Cardiac muscle cell (in vitro differentiated cells and primary cell): Measurements from ENCODE around the gene MAN1A1. TPM values are rescaled to one million over a fixed set of nuclear protein-coding genes. Genes with fewer than 3 reads are reported as not detected.

Experiments
- DNase-seq, 2 donors: peaks; one replicate each; pipeline versions ENCODE4 v3.0.0 to v3.0.0-alpha.2; 2010 to 2017; ENCODE audit warnings: low read depth in 1 of 2, low spot score in 1 of 2
- H3K27ac ChIP-seq: fragments of 200-600 bp; sonication (generic); 2 replicates; pipeline ENCODE4 v1.5.1; 2016
- H3K27me3 ChIP-seq: fragments of 200-600 bp; sonication (generic); 2 replicates; pipeline ENCODE4 v1.6.0; 2016; ENCODE audit warnings: control low read depth
- H3K36me3 ChIP-seq: fragments of 200-600 bp; sonication (generic); 2 replicates; pipeline ENCODE4 v1.5.1; 2016; ENCODE audit warnings: control low read depth
- H3K4me1 ChIP-seq: fragments of 200-600 bp; sonication (generic); 2 replicates; pipeline ENCODE4 v1.8.1; 2017; ENCODE audit warnings: low read depth, mild to moderate bottlenecking, mixed run types
- H3K4me3 ChIP-seq: fragments of 200-600 bp; sonication (generic); 2 replicates; pipeline ENCODE4 v1.5.1; 2016; ENCODE audit warnings: mild to moderate bottlenecking
- H3K9me3 ChIP-seq: fragments of 200-600 bp; sonication (generic); 2 replicates; pipeline ENCODE4 v1.5.1; 2017; ENCODE audit warnings: low read depth, mild to moderate bottlenecking, control low read depth
- polyA plus RNA-seq: library from polyadenylated mRNA; unstranded; fragments of >200 nt; fragmentation: Nextera tagmentation; extraction: Ambion mirVana; gene quantifications from 2 replicates; pipeline ENCODE4 v1.2.1, GENCODE V29; 2016
- total RNA-seq: library from RNA; depleted of rRNA; stranded (reverse); fragments of >200 nt; gene quantifications from 2 replicates; pipeline ENCODE4 v1.2.3, GENCODE V29; 2016
- TF ChIP-seq, protein P1 (sequence below): IDR thresholded peaks from 2 replicates; pipeline ENCODE4 v1.5.1; 2012; ENCODE audit warnings: low read depth, mild to moderate bottlenecking, low read length

Gene MAN1A1
- total and polyA plus RNA-seq, 2 experiments from 2014 or later, result 19.2 to 34.8 TPM

DNA sequence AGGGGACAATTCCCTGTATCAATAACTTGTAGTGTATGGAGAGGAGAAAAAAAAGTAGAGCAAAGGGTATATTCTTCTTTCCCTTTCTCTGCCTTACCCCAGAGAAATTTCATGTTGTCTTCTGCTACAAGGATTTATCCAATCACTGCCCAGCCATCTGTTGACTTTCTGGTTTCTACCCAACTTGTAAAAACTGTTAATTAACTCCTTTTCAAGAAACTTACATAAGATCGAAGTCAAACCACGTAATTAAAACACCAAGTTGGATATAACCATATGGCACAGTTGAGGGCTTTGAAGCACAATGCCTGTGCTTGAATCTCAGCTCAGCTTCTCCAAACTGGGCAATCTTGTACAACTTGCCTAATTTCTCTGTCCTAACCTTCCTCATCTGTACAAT lies 99.5 kb downstream of the MAN1A1 start:
- H3K4me1 ChIP-seq, result no peaks in the 10 kb centered on the region
- H3K4me3 ChIP-seq, result no peak overlapping the region
- H3K27ac ChIP-seq, result no peak overlapping the region
- no peak for DNase-seq
- no peaks in the 10 kb centered on the region for H3K9me3 ChIP-seq
- H3K27me3 ChIP-seq, result no peaks in the 10 kb centered on the region
- H3K36me3 ChIP-seq, result no peaks in the 10 kb centered on the region
- TF ChIP-seq, protein P1, sequence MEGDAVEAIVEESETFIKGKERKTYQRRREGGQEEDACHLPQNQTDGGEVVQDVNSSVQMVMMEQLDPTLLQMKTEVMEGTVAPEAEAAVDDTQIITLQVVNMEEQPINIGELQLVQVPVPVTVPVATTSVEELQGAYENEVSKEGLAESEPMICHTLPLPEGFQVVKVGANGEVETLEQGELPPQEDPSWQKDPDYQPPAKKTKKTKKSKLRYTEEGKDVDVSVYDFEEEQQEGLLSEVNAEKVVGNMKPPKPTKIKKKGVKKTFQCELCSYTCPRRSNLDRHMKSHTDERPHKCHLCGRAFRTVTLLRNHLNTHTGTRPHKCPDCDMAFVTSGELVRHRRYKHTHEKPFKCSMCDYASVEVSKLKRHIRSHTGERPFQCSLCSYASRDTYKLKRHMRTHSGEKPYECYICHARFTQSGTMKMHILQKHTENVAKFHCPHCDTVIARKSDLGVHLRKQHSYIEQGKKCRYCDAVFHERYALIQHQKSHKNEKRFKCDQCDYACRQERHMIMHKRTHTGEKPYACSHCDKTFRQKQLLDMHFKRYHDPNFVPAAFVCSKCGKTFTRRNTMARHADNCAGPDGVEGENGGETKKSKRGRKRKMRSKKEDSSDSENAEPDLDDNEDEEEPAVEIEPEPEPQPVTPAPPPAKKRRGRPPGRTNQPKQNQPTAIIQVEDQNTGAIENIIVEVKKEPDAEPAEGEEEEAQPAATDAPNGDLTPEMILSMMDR, result no peak

DNA sequence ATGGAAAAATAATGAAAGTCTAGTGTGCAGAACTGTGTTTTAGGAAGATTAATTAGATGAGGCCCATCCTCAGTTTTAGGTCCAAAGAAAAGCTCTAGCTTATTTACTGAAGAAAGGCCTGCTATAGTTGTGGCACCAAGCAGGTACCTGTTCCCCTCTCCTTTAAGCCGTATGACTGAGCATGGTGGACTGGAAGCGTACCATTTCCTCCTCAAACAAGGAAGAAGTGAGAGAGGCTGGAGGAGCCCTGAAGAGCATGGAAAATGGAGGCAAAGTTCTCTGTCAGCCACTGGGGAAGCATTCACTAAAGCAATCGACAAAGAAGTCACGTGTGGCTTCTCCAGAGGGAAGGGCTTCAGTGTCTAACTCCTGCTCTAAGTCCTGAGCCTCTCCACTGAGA lies 100.2 kb downstream of the MAN1A1 start:
- H3K4me3 ChIP-seq, result no peak overlapping the region
- TF ChIP-seq, protein P1, result no peak
- H3K9me3 ChIP-seq, result no peaks in the 10 kb centered on the region
- no peaks in the 10 kb centered on the region for H3K4me1 ChIP-seq
- no peak overlapping the region for H3K27ac ChIP-seq
- no peak for DNase-seq
- H3K36me3 ChIP-seq, result no peaks in the 10 kb centered on the region
- H3K27me3 ChIP-seq, result no peaks in the 10 kb centered on the region

DNA sequence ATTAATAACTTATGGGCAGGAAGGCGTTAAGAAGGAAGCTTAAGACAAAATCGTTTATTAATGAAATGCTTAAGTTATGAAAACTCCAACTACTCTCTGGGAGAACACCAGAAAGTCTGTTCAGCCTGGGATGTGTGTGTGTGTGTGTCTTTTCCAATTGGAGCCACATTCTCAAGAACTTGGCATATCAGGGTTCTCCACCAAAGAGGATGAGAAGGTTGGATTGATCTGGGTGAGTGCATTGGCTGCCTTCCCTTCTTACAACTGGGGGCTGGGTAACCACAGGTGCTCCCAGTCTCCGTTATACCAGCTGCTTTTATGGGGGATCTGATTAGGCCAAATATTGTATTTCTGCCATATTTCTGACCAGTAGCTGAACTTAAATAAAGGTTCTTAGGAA lies 102.1 kb downstream of the MAN1A1 start:
- no peaks in the 10 kb centered on the region for H3K36me3 ChIP-seq
- H3K4me1 ChIP-seq, result no peaks in the 10 kb centered on the region
- H3K27ac ChIP-seq, result no peak overlapping the region
- no peak for DNase-seq
- TF ChIP-seq, protein P1, result no peak
- H3K9me3 ChIP-seq, result no peaks in the 10 kb centered on the region
- H3K4me3 ChIP-seq, result no peak overlapping the region
- no peaks in the 10 kb centered on the region for H3K27me3 ChIP-seq

DNA sequence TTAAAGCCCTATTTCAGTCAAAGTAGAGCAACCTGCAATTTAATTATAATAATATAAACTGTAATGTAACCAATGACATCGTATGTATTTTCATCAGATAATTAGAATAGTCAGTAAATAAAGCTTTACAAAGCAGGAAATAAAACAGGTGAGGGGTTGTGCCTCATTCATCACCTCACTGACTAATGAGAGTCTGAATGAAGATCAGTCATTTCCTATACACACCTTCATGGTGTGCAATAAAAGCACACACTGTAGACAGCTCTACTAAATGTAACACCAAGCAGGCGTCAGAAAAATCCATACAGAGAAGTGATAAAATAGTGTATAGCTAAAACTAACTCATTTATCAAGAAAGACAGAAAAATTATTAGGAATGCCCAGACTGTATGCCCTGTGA lies 105.9 kb downstream of the MAN1A1 start:
- no peak for DNase-seq
- no peak overlapping the region for H3K27ac ChIP-seq
- H3K36me3 ChIP-seq, result no peaks in the 10 kb centered on the region
- no peak overlapping the region for H3K4me3 ChIP-seq
- H3K4me1 ChIP-seq, result peaks cover 5% of the 10 kb centered on the region
- H3K9me3 ChIP-seq, result no peaks in the 10 kb centered on the region
- TF ChIP-seq, protein P1, result no peak
- no peaks in the 10 kb centered on the region for H3K27me3 ChIP-seq

DNA sequence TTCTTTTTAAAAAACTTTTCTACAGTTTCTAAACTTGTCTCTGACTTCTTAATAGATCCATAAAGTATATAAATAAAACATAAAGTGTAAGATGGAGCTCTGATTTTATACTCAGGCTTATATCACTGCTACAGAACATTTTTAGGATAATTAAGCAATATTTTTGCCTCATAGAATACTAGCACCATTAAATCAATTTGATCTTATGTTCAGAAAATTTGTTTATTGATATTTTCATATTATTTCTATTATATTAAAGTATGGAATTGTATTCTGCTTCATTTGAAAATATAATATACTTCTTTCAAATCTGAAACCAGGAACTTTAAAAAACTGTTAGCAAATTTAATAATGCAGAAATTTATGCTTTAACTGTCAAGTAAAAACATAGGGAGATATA lies 106.5 kb downstream of the MAN1A1 start:
- no peak overlapping the region for H3K4me3 ChIP-seq
- TF ChIP-seq, protein P1, result no peak
- H3K9me3 ChIP-seq, result no peaks in the 10 kb centered on the region
- peaks cover 5% of the 10 kb centered on the region for H3K4me1 ChIP-seq
- H3K36me3 ChIP-seq, result no peaks in the 10 kb centered on the region
- no peak for DNase-seq
- no peak overlapping the region for H3K27ac ChIP-seq
- no peaks in the 10 kb centered on the region for H3K27me3 ChIP-seq
